Measurements from ENCODE around the gene NCOA3.
A peak's percentile ranks its signal among the peaks of the same experiment; 100 is the strongest.
"Not testable (repeated sequence)": the region's sequence is repeated elsewhere in the genome, so short reads cannot be mapped to it uniquely, and the experiment has no call there.

The NCOA3 gene

DNA sequence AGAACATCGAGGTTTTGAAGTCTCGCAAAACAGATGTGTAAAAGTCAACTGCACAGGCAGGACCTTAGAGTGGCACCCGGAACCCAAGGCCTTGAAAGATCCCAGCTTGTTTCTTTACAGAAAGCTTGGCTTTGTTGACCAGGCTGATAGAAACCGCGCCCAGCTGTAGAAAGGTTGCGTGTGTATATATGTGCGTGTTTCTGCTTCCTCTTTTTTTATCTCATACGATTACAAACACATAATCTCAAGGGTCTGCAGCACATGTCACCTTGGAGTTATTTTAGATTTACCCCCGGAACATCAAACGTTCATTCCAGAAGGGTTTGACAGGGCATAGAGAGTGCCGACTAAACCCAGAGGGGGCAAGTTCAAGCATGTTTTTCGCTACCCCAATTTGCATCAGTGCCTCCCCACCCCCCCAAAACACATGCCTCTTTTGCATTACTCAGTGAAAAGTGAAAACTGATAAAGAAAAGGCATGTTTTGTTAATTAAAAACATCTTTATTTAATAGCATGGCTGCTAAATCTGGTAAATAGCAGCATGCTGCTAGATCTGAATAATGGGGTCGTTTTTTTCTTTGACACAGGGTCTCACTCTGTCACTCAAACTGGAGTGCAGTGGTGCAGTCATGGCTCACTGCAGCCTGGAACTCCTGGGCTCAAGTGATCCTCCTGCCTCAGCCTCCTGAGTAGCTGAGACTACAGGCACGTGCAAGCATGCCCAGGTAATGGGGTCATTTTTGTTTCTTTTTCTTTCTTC, 33.2 kb upstream of the NCOA3 start:
- no peak for DNase-seq (ENCODE audit: low spot score)

DNA sequence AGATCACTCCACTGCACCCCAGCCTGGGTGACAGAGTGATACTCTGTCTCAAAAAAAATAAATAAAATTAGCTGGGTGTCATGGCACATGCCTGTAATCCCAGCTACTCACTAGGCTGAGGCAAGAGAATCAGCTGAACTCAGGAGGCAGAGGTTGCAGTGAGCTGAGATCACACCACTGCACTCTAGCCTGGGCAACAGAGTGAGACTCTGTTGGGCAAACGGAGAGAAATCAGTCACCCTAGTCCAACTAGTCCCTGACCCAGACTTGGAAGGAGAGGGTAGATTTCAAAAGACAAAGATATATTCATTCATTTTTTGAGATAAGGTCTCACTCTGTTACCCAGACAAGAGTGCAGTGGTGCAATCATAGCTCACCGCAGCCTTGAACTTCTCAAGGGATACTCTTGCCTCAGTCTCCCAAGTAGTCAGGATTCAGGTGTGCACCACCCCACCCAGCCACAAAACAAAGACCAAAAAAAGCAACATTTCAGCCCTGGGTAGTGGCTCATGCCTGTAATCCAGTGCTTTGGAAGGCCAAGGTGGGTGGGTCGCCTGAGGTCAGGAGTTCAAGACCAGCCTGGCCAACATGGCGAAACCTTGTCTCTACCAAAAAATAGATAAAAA, 26.2 kb upstream of the NCOA3 start:
- no peak for DNase-seq (ENCODE audit: low spot score)

DNA sequence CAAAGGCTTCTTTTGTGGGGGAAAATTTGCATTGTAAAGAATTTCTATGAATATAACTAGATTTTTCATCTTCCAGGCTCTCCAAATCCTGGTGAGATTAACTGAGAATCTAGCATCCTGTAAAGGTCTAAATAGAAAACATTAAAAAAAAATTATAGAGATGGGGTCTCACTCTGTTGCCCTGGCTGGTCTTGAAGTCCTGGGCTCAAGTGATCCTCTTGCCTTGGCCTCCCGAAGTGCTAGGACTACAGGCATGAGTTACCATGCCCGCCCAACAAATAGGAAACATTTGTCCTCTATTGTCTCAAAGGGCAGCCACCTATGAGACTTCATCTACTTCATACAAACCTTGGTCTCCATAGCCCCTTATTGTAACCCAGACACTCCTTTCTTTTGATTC, 25.2 kb upstream of the NCOA3 start:
- no peak for DNase-seq (ENCODE audit: low spot score)

DNA sequence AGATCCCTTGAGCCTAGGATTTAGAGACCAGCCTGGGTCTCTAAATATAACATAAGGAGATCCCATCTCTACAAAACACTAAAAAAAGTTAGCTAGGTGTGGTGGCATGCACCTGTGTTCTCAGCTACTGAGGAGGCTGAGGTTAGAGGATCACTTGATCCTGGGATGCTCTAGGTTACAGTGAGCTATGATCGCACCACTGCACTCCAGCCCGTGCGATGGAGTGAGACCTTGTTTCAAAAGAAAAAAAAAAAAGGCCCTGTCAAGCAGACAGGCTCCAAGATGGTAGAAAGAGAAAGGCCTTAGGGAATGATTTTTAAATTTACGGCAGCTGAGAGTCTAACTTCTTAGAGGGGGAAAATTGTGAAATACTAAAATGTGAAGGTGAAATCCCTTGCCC, 22.6 kb upstream of the NCOA3 start:
- DNase-seq (ENCODE audit: low spot score): no peak

DNA sequence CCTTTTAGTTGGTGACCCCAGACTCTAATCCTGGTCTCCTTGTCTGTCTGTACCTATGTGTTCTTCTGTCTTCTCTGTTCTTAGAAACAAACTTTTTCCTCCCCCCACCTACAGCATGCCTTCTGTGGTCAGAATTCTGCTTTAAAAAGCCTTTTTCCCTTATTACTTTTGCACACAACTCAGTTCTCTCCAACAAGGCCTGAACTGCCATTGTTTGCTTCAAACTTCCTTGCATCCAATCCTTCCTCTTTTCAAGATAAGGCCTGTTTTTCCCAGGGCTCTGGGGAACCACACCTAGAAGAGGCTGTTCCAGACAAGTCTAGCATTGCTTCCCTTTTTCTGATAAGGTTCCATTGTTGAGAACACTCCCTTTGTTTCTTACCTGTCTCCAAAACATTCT, 22.2 kb upstream of the NCOA3 start:
- DNase-seq (ENCODE audit: low spot score): no peak

DNA sequence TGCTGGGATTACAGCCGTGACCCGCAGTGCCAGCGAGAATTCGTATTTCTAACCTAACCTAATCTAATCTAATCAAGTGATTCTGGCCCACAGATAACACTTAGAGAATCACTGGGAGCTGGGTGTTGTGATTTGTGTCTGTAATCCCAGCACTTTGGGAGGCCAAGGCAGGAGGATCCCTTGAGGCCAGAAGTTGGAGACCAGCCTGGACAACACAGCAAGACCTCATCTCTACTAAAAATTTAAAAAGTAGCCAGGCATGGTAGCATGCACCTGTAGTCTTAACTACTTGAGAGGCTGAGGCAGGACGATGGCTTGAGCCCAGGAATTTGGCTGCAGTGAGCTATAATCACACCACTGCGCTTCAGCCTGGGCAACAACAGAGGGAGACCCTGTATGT, 21.4 kb upstream of the NCOA3 start:
- no peak for DNase-seq (ENCODE audit: low spot score)

DNA sequence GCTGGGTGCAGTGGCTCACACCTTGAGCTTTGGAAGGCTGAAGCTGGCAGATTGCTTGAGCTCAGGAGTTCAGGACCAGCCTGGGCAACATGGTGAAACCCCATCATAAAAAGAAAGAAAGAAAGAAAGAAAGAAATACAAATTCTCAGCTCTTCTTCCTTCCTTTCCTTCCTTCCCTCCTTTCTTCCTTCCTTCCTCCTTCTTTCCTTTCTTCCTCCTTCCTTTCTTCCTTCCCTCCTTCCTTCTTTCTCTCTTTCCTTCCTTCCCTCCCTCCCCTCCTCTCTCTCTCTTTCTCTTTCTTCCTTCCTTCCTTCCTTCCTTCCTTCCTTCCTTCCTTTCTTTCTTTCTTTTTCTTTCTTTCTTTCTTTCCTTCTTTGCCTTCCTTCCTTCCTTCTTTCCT, 21.0 kb upstream of the NCOA3 start:
- DNase-seq (ENCODE audit: low spot score): no peak

DNA sequence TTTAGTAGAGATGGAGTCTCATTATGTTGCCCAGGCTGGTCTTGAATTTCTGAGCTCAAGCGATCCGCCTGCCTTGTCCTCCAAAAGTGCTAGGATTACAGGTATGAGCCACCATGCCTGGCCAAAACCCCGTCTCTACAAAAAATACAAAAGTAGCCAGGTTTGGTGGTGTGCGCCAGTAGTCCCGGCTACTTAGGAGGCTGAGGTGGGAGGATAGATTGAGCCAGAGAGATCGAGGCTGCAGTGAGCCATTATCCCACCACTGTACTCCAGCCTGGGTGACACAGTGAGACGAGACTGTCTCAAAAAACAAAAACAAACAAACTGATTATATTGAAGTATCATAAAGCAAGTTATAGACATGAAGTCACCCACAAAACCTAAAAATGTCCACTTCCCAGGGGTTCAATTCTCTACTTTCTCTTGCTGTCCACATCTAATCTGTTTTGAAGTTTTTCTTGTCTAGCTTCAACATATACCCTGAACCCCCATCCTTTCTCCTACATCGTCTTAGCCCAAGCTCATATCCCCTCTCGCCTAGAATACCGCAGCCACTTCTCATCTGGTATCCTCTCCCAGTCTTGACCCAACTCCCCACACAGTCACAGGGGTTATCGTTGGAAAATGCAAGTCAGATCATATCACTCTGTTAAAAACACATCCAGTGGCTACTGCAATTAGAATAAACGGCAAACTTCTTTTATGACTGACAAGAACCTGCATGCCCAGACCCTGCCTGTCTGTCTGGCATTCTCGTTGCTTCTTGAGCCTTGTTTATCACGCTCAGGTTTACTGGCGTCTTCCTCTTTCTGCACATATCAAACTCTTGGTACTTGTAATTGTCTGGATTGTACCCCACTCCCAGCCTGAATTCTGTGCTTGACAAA, 20.1 kb upstream of the NCOA3 start:
- DNase-seq (ENCODE audit: low spot score): no peak

DNA sequence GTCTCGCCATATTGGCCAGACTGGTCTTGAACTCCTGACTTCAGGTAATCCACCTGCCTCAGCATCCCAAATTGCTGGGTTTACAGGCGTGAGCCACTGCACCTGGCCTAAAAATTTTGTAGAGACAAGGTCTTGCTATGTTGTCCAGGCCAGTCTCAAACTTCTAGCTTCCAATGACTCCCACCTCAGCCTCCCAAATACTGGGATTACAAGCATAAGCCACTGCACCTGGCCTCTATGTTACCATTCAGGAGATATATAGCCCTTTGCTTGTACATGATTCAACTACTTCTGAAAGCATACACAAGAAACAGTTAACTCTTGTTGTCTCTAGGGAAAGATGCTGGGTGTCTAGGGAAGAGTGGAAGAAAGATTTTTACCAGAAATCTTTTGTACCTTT, 19.0 kb upstream of the NCOA3 start:
- no peak for DNase-seq (ENCODE audit: low spot score)

DNA sequence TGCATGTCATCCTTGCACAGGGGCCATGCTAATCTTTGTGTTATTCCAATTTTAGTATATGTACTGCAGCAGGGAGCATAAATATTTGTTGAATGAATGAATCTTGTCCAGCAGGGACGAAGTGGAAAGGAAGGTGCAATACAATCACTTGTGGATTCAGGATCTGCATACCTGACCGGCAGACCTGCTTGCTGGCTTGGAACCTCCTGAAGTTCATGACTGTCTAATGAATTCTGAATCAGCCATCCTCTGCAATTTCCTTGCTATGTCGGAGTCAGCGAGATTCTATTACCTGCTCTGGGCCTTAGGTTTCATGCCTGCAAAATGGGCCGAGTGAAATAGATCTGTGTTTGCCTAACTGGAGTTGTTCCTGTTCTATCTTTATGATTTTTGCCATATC, 17.4 kb upstream of the NCOA3 start:
- no peak for DNase-seq (ENCODE audit: low spot score)

DNA sequence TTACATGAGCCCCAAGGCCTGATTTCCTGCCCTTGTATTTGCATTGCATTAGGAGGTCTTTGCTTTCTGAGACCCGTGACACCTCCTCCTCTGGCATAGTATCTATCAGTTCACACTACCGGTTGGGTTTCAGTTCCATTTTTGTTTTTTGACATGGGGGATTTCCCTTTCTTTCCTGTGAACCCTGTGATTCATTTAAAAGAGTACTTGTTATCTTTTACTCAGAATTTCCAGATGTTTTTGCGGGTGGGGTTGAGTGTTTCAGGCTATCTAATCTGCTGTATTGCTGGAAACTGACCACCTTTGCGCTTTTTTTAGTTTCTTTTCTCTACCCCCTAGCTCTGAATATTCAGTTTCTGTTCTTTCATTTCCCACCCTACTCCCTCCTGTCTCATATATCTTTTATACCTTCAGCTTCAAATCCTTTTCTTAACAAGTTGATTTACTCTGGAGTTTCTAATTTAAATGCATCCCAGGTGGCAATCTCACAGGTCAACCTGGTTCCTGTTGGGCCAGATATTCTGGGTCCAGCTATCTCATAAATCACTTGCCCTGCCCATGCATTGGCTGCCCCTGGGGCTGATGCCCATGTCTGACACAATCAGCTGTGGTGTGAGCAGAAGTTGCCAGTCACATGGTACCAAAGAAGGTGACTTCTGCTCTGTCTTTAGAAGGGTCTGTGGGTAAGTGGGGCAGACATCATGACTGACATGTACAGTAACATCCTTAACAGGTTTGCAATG, 14.3 kb upstream of the NCOA3 start:
- DNase-seq (ENCODE audit: low spot score): no peak

DNA sequence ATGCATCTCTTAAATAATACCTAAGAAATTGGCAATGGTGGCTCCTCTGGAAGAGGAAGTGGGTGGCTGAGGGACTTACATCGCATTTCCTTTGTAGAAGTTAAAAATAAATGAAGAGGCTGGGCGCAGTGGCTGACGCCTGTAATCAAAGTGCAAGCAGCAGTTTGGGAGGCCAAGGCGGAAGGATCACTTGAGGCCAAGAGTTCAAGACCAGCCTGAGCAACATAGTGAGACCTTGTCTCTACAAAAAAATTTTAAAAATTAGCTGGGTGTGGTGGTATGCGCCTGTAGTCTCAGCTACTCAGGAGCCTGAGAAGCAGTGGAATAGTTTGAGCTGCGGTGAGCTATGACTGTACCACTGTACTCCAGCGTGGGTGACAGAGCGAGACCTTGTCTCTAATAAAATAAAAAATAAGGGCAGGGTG, 12.2 kb upstream of the NCOA3 start:
- DNase-seq (ENCODE audit: low spot score): no peak

DNA sequence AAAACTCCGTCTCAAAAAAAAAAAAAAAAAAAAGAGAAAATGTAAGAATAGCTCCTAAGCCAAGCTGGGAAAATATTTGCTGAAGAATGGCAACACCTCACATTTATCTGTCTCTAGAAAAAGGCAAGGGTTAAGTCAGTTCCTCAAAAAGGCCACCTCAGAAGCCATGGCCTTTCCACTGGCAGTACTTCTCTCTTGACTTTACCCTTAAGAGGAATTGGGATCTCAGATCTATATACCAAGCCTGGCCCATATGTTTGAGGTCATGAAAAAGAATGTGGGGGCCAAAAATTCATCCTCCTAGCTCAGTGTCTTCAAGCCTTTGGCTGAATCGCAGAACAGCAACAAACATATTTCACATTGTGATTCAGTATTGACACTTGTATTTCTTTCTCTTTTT, 10.9 kb upstream of the NCOA3 start:
- DNase-seq (ENCODE audit: low spot score): no peak

DNA sequence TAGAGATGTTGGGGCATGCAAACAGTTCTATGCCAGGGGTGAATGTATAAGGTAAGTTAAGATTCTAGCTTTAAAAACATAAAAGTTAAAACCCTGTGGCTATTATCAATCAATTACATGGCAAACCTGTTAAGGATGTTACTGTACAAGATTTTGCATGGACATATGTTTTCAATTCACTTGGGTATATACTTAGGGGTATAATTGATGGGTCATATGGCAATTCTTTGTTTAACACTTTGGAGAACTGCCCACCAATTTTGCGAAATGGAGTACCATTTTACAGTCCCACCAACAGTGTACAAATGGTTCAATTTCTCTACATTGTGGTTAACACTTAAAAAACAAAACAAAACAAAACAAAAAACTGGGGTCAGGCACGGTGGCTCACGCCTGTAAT, 9.4 kb upstream of the NCOA3 start:
- DNase-seq (ENCODE audit: low spot score): no peak

DNA sequence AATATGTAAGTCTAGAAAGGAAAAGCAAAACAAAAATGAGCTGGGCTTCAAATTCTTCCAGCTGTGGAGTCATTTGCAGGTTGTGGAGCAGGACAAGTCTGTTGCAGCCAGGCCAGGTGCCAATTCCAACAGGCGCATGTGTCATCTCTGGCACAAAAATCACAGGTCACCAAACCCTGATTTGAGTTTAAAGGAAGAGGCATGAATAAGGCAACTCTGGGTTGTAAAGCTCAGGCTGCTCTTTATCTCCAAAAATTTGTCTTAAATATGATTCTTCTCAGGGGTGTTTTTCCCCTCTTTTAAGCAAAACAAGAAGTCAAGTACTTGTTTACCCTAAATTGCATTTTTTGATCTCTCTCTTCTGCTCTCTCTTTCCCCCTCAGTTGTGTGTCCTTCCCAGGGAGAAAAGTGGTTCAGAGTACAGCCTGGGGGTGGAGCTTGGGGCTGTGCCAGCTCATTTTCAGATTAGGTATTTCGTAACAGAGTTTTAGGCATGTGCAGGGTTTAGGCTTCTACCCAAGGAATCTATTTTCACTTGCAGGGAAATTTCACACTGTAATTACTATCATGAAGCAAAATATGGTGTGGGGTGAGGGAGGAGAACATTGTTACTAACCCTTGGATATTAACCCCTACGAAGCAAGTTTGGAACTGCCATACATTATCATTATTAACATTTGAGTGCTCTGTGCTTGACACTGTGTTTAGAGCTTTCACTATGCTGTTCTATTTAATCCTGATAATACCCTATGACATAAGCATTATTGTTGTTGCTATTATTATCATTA, 8.3 kb upstream of the NCOA3 start:
- peak; percentile 50 for DNase-seq (ENCODE audit: low spot score)

DNA sequence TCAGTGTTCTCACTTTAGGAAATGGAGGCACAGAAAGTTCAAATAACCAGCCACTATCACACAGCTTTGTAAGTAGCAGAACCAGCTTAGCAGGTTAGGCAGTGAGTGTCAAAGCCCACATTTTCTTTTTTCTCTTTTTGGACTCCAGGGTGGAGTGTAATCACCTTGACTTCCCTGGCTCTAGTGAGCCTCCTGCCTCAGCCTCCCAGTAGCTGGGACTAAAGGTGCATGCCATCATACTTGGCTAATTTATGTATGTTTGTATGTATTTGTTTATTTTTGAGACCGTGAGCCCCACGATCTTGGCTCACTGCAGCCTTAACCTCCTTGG, 7.8 kb upstream of the NCOA3 start:
- no peak for DNase-seq (ENCODE audit: low spot score)

DNA sequence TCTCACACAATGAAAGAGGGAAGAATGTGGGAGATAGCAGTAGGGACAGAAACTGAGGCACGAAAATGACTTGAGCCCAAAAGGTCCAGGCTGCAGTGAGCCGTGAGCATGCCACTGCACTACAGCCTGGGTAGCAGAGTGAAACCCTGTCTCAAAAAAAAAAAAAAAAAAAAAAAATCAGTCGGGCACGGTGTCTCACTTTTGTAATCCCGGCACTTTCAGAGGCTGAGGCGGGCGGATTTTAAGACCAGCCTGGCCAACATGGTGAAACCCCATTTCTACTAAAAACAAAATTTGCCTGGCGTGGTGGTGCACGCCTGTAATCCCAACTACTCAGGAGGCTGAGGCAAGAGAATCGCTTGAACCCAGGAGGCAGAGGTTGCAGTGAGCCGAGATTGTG, 7.1 kb upstream of the NCOA3 start:
- DNase-seq (ENCODE audit: low spot score): not testable (repeated sequence)

DNA sequence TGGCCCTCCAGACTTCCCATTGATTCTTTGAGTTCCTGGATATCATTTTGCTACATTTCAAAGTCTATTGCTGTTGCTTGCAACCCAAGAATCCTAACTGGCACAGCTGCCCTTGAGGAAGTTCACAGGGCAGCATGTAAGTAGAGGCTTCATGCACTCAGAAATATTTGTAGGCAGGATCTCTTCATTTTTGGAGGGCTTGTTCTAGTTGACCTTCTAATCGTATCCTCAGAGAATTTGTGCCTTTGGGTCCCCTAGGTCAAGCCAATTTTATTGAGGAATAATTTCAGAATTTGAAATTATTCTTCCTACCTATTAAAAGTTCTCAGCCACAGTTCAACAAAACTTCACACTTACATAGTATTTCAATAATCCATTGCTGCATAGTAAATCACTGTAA, 5.6 kb upstream of the NCOA3 start:
- DNase-seq (ENCODE audit: low spot score): no peak

DNA sequence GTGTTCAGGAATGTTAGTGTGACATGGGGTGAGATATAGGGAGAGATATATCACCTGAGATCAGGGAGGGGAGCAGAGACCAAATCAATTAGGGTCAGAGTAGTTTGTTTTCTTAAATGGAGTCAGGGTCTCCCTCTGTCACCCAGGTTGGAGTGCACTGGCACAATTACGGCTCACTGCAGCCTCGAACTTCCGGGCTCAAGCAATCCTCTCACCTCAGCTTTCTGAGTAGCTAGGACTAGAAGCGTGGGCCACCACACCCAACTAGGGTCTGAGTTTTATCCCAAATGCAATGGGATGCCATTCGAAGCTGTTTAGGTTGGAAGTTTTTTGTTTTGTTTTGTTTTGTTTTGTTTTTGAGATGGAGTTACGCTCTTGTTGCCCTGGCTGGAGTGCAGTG, 3.1 kb upstream of the NCOA3 start:
- DNase-seq (ENCODE audit: low spot score): no peak

DNA sequence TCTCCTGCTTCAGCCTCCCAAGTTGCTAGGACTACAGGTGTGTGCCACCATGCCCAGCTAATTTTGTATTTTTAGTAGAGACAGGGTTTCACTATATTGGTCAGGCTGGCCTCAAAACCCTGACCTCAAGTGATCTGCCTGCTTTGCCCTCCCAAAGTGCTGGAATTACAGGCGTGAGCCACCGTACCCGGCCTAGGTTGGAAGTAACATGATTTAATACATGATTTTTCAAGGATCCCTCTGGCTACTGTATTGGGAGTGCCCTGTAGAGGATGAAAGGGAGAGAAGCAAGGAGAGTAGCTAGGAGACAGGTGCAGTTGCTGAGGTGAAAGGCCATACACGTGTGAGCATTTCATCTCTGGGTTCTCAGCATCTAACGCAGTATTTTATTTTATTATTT, 2.6 kb upstream of the NCOA3 start:
- DNase-seq (ENCODE audit: low spot score): no peak

DNA sequence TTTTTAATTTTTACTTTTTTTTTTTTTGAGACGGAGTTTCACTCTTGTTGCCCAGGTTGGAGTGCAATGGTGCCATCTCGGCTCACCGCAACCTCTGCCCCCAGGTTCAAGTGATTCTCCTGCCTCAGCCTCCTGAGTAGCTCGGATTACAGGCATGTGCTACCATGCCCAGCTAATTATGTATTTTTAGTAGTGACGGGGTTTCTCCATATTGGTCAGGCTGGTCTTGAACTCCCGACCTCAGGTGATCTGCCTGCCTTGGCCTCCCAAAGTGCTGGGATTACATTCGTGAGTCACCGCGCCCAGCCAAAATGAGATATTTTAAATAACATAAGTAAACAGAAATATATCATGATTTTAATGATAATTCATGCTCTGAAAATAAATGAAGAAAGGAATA, 1.6 kb upstream of the NCOA3 start:
- not testable (repeated sequence) for DNase-seq (ENCODE audit: low spot score)

DNA sequence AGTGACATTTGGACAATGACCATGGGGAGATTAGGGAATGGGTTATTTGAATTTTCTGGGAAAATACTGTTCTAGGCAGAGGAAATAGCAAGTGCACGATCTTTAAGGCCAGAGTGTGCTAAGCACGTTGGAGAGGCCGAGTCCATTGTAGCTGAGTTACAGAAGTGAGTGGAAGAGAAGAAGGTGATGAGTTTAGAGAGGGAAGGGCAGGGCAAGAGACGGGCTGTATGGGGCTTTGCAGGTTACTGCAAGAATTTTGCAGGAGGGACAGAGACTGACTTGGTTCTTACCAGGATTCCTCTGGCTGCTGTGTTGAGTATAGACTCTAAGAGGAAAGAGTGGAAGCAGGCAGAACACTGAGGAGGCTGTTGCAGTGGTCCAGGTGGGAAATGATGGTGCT, 1.1 kb upstream of the NCOA3 start:
- DNase-seq (ENCODE audit: low spot score): peak; percentile 36
